Heart left ventricle (tissue), 16 donors: ENCODE results near the gene SPRYD7. TPM values are rescaled to one million over a fixed set of nuclear protein-coding genes. Genes with fewer than 3 reads are reported as not detected.

ENCODE experiments used
- ATAC-seq, 4 donors: fragments of 200-7000 bp; cut with Tn5 transposase; one replicate each; pipeline ENCODE4 v1.9.1; 2020 to 2022; ENCODE audit warnings: moderate library complexity in 4 of 4, mild to moderate bottlenecking in 3 of 4, moderate number of reproducible peaks in 1 of 4
- DNase-seq, 5 donors: peaks; one replicate each; pipeline ENCODE4 v3.0.0-alpha.2; 2020
- H3K27ac ChIP-seq, 12 donors: fragments of 200-600 bp; sonication (generic) in 4 of 12; one replicate each; pipeline versions ENCODE4 v1.5.0 to v1.8.0; 2016 to 2022; ENCODE audit warnings: mild to moderate bottlenecking in 2 of 12
- H3K27me3 ChIP-seq, 9 donors: fragments of 200-600 bp; sonication (generic) in 2 of 9; one replicate each; pipeline versions ENCODE4 v1.5.1 to v1.8.0; 2016 to 2022; ENCODE audit warnings: mild to moderate bottlenecking in 3 of 9
- H3K36me3 ChIP-seq, 9 donors: fragments of 200-600 bp; sonication (generic) in 2 of 9; one replicate each; pipeline versions ENCODE4 v1.5.0 to v1.8.0; 2018 to 2022; ENCODE audit warnings: mild to moderate bottlenecking in 2 of 9
- H3K4me1 ChIP-seq, 12 donors: fragments of 200-600 bp; sonication (generic) in 4 of 12; one replicate each; pipeline versions ENCODE4 v1.5.0 to v1.8.0; 2016 to 2022; ENCODE audit warnings: mild to moderate bottlenecking in 3 of 12
- H3K4me3 ChIP-seq, 12 donors: fragments of 200-600 bp; sonication (generic) in 4 of 12; one replicate each; pipeline versions ENCODE4 v1.5.0 to v1.8.0; 2017 to 2022; ENCODE audit warnings: mild to moderate bottlenecking in 9 of 12, moderate library complexity in 4 of 12
- H3K9me3 ChIP-seq, 12 donors: fragments of 200-600 bp; sonication (generic) in 4 of 12; one replicate each; pipeline versions ENCODE4 v1.5.0 to v1.8.0; 2016 to 2022; ENCODE audit warnings: mild to moderate bottlenecking in 1 of 12
- CTCF ChIP-seq, 12 donors: fragments of 200-600 bp; sonication (generic) in 4 of 12; IDR thresholded peaks; one replicate each; pipeline versions ENCODE4 v1.5.0 to v1.8.0; 2018 to 2022; ENCODE audit warnings: antibody characterized with exemption in 12 of 12, mild to moderate bottlenecking in 5 of 12
- POLR2A ChIP-seq, 2 donors: fragments of 450-650 bp; IDR thresholded peaks; one replicate each; pipeline ENCODE4 v1.6.1; 2017; ENCODE audit warnings: antibody characterized with exemption in 2 of 2, mild to moderate bottlenecking in 2 of 2, moderate library complexity in 2 of 2
- WGBS, 4 donors: extraction: QIAGEN DNeasy Blood & Tissue Kit in 2 of 4; methylation state at CpG; one replicate each; pipeline versions ENCODE4 v1.1.5 to v1.1.7; 2013 to 2018; 5-methylcytosine and 5-hydroxymethylcytosine counted together
- intact Hi-C, 10 donors: fragments of 100-400 bp; cut with DNase I; formaldehyde crosslinking; loops; one replicate each; pipeline versions ENCODE4 v1.11.1 to v1.14.2; 2022
- long read RNA-seq, 3 donors: library from polyadenylated mRNA; unstranded; transcript quantifications; one replicate each; pipeline ENCODE4 v2.0.0, GENCODE V29; 2020 to 2021
- polyA plus RNA-seq, 2 donors: library from polyadenylated mRNA; stranded (reverse); fragments of 200-250 nt; gene quantifications; one replicate each; pipeline ENCODE4 v1.2.3, GENCODE V29; 2013
- total RNA-seq, 9 donors: library from RNA; depleted of rRNA in 2 of 9; stranded (reverse); fragments of >200 nt in 2 of 9; fragmentation: NEBNext Ultra II Directional in 3 of 9; extraction: Animal tissue kit (Norgen Biotek cat#: 25700) in 3 of 9; gene quantifications; one replicate each; pipeline versions ENCODE4 v1.1.0 to v1.2.4, GENCODE V29; 2016 to 2023
- donor health status: ischemic (EF 13 %, LVEDD 7.1; RV severe dilation, severe dysfunction).
- donor health status: healthy with polysubstance abuse.
- donor health status: DM: no; HTN: yes; CAD: no.
- donor health status: DM: no; HTN: no; CAD: no.
- donor health status: ischemic (EF 25% LVEDD 6.9; RV normal size, moderate dysfunction).
- donor health status: ischemic (EF 25% LVEDD 5.7; RV mildly dilated, moderate dysfunction).
- donor health status: healthy.
- donor health status: DM: yes; HTN: yes; CAD: no.
- donor health status: ischemic (EF 35%, LVEDD 5.7; RV mildly dilated, moderate dysfunction).
- donor health status: nonischemic (EF 11% LVEDD 7.7; RV severe dilation, severe dysfunction).
- donor health status: DM: yes; HTN: yes; CAD: no.
- donor health status: PGD.
- donor health status: ischemic (EF 29% LVEDD 5.4; RV normal size, mild dysfunction).
- donor health status: nonischemic (EF 23%, LVEDD 6.1; RV moderate dilation, normal function).

The SPRYD7 gene
- total RNA-seq (10 to 100 TPM in 6 of 9 donors, 1 to 10 TPM in 3; 6.3 to 14.3 (median 12.3) TPM), polyA plus RNA-seq (10 to 100 TPM; 11.8 to 14.4 TPM)
- long read RNA-seq, donor 1, transcript SPRYD7-201 (5 exons, 3,053 nt) = major isoform, 29 of 36 reads
- long read RNA-seq, donor 1, partial matches to known transcripts = 2 of 36 reads
- long read RNA-seq, donor 1, other reads (novel, unspliced or antisense) = 5 of 36 reads
- long read RNA-seq, donor 2, transcript SPRYD7-201 (5 exons, 3,053 nt) = major isoform, 39 of 51 reads
- long read RNA-seq, donor 2, partial matches to known transcripts = 3 of 51 reads
- long read RNA-seq, donor 2, other reads (novel, unspliced or antisense) = 6 of 51 reads
- long read RNA-seq, donor 3, transcript SPRYD7-201 (5 exons, 3,053 nt) = major isoform, 26 of 31 reads
- long read RNA-seq, donor 3, partial matches to known transcripts = 1 of 31 reads
- long read RNA-seq, donor 3, other reads (novel, unspliced or antisense) = 3 of 31 reads

GRCh38 chr13:49936075-49936967 is at the start of gene SPRYD7:
Gene SPRYD7, minus strand, starts transcription at chr13:49936340. Its CDS starts 105 bp downstream, at chr13:49936235.
- Histone ChIP-seq H3K36me3 (peaks cover 0 to 1% (median 0%) of the 10 kb centered on the region in 9 donors), H3K4me1 (peaks cover 0 to 50% (median 20%) of the 10 kb centered on the region in 12 donors), H3K9me3 (no peaks in the 10 kb centered on the region), H3K27me3 (no peaks in the 10 kb centered on the region), H3K4me3 (peak within 1 kb of the TSS; percentile 64 to 86 (median 78)), H3K27ac (peak within 1 kb of the TSS; percentile 43 to 90 (median 84))
- TF ChIP-seq CTCF (IDR thresholded peaks at IDR 0.05) (peak; percentile 78 to 99 (median 94)), POLR2A (IDR thresholded peaks at IDR 0.05) (peak; percentile 7 to 66)
- WGBS, 4 donors = 0 to 1% (median 1%) methylated on average over 18 to 71 of the region's 71 CpGs
- intact Hi-C loops = loop anchor here in 2 of 10 donors (5.0 to 10.0 kb wide), 2 partner anchors 61 to 142 kb away; partner anchors contain the start of genes KPNA3 (in 1 of the 2) and TRIM13 (in 1 of the 2)
- ATAC-seq (peak; percentile 99 to 100 (median 100)), DNase-seq (peak; percentile 98 to 99 (median 99))

GRCh38 chr13:49985129-49985528 is 49.0 kb upstream of the SPRYD7 start:
- no peak overlapping the region for H3K4me3 ChIP-seq
- DNase-seq = no peak
- ATAC-seq = no peak
- WGBS, 4 donors = 72 to 82% (median 75%) methylated on average over 2 of the region's 2 CpGs
- H3K9me3 ChIP-seq = no peaks in the 10 kb centered on the region
- no peaks in the 10 kb centered on the region for H3K27me3 ChIP-seq
- TF ChIP-seq POLR2A (IDR thresholded peaks at IDR 0.05) = no peak
- no peak for TF ChIP-seq CTCF (IDR thresholded peaks at IDR 0.05)
- no peak overlapping the region for H3K27ac ChIP-seq
- H3K4me1 ChIP-seq = peaks cover 0 to 5% (median 0%) of the 10 kb centered on the region in 12 donors
- H3K36me3 ChIP-seq = peaks cover 0 to 42% (median 7%) of the 10 kb centered on the region in 9 donors
- intact Hi-C loops = no loop called here

- peaks cover 0 to 11% (median 0%) of the 10 kb centered on the region in 9 donors for H3K36me3 ChIP-seq
- no peak for TF ChIP-seq POLR2A (IDR thresholded peaks at IDR 0.05)
- TF ChIP-seq CTCF (IDR thresholded peaks at IDR 0.05) = no peak
- H3K27me3 ChIP-seq = no peaks in the 10 kb centered on the region
- H3K4me3 ChIP-seq = no peak overlapping the region
- DNase-seq (no peak), ATAC-seq (peak in 2 of 4 donors; percentile 44 to 58)
- no peaks in the 10 kb centered on the region for H3K9me3 ChIP-seq
- H3K27ac ChIP-seq = no peak overlapping the region
- intact Hi-C loops = no loop called here
- H3K4me1 ChIP-seq = peaks cover 0 to 8% (median 0%) of the 10 kb centered on the region in 12 donors
Observed at GRCh38 chr13:49980266-49980665, 44.1 kb upstream of the SPRYD7 start.
